Coronary artery (tissue), 2 donors: ENCODE results near the gene ZNF264.

ENCODE experiments used
- DNase-seq: peaks from one replicate; pipeline ENCODE4 v3.0.0-alpha.2; 2017; ENCODE audit warnings: low spot score
- H3K27ac ChIP-seq, 2 donors: fragments of 200-600 bp; sonication (generic); one replicate each; pipeline ENCODE4 v1.5.1; 2016 to 2019
- H3K4me3 ChIP-seq: fragments of 200-600 bp; sonication (generic); 2 replicates; pipeline ENCODE4 v1.5.1; 2016; ENCODE audit warnings: mild to moderate bottlenecking, moderate library complexity
- CTCF ChIP-seq: fragments of 200-600 bp; sonication (generic); IDR thresholded peaks from one replicate; pipeline ENCODE4 v1.5.1; 2019; ENCODE audit warnings: antibody characterized with exemption

Gene ZNF264

GRCh38 chr19:57227502-57227901 lies 36.2 kb downstream of the ZNF264 start:
- TF ChIP-seq CTCF, result no peak
- Histone ChIP-seq H3K27ac (no peak overlapping the region), H3K4me3 (no peak overlapping the region)
- no peak for DNase-seq

- no peak overlapping the region for H3K4me3 ChIP-seq
- no peak overlapping the region for H3K27ac ChIP-seq
- no peak for DNase-seq
- TF ChIP-seq CTCF, result no peak
Measured at GRCh38 chr19:57231686-57232085, 40.4 kb downstream of the ZNF264 start.

GRCh38 chr19:57233207-57233606 lies 41.9 kb downstream of the ZNF264 start:
- no peak overlapping the region for H3K27ac ChIP-seq
- DNase-seq, result no peak
- no peak overlapping the region for H3K4me3 ChIP-seq
- TF ChIP-seq CTCF, result no peak

GRCh38 chr19:57239982-57240310 lies 48.6 kb downstream of the ZNF264 start:
- H3K27ac ChIP-seq, result peak overlapping the region; percentile 81 to 85
- DNase-seq, result no peak
- peak overlapping the region; percentile 81 for H3K4me3 ChIP-seq
- TF ChIP-seq CTCF, result no peak

- Histone ChIP-seq H3K27ac (peak within 1 kb of the TSS; percentile 81 to 85), H3K4me3 (peak within 1 kb of the TSS; percentile 81)
- no peak for TF ChIP-seq CTCF
- DNase-seq, result peak; percentile 96
Measured at GRCh38 chr19:57240311-57241090, 49.2 kb downstream of the ZNF264 start, which contains the start of gene ZNF805. Gene ZNF805 (plus strand): TSS chr19:57240632. CDS start chr19:57240892, 260 bp downstream.

GRCh38 chr19:57241176-57241575 lies 49.9 kb downstream of the ZNF264 start:
- no peak for TF ChIP-seq CTCF
- DNase-seq, result no peak

GRCh38 chr19:57242821-57243220 lies 51.5 kb downstream of the ZNF264 start:
- TF ChIP-seq CTCF, result no peak
- no peak overlapping the region for H3K27ac ChIP-seq
- DNase-seq, result no peak
- H3K4me3 ChIP-seq, result no peak overlapping the region

More at GRCh38 chr19:57241176-57241575, 49.9 kb downstream of the ZNF264 start:
- Histone ChIP-seq H3K27ac (peak overlapping the region; percentile 81 to 85), H3K4me3 (peak overlapping the region; percentile 81)
